ENCODE data around the gene OR5B12. TPM values are rescaled to one million over a fixed set of nuclear protein-coding genes. Genes with fewer than 3 reads are reported as not detected.

OR5B12 gene
- total and polyA plus RNA-seq, 2 of the 8 experiments (the other 6 are each of a cell fraction or from before 2014, with no cell fraction given) = not detected

- no peaks in the 10 kb centered on the region for H4K20me1 ChIP-seq (replicated peaks in 1 of 2; ENCODE audit: control insufficient read depth in 1 of 2, insufficient read depth in 2 of 2, low read length in 2 of 2)
- no peak overlapping the region for H3K4me2 ChIP-seq (ENCODE audit: insufficient read depth in 1 of 2, low read depth in 2 of 2, low read length in 2 of 2)
- no peak overlapping the region for H3K4ac ChIP-seq (replicated peaks; ENCODE audit: insufficient read length, low read depth, low read length)
- no peaks in the 10 kb centered on the region for H3K4me1 ChIP-seq (replicated peaks in 1 of 4; ENCODE audit: control insufficient read depth in 3 of 4, insufficient read depth in 4 of 4, low read length in 3 of 4)
- POLR2A ChIA-PET (ENCODE audit: partially characterized antibody) = no interaction called here
- FAIRE-seq (no peak), DNase-seq (ENCODE audit: low read depth in 1 of 2, low spot score in 2 of 2) (no peak)
- WGBS, 2 experiments (ENCODE audit: extremely low coverage in 1 of 2, insufficient coverage in 1 of 2, insufficient read length in 1 of 2, insufficient replicate concordance in 2 of 2, low coverage in 1 of 2, low lambda C conversion rate in 2 of 2, missing lambda C conversion rate in 1 of 2) = 81% methylated on average over 2 of the region's 2 CpGs; no CpG with 5 or more reads in 1 of the 2 experiments
- H2AFZ ChIP-seq (ENCODE audit: low read length) = no peak overlapping the region
- H3K14ac ChIP-seq (ENCODE audit: insufficient read length) = no peak overlapping the region
- H2AK5ac ChIP-seq (ENCODE audit: low read depth, low read length) = no peak overlapping the region
- CTCF ChIA-PET (ENCODE audit: partially characterized antibody) = no interaction called here
- no peak overlapping the region for H2BK20ac ChIP-seq (ENCODE audit: low read length)
- no peak overlapping the region for H2BK12ac ChIP-seq (ENCODE audit: low read depth, low read length)
- no peak overlapping the region for H4K91ac ChIP-seq (replicated peaks; ENCODE audit: insufficient read length, low read length)
- peaks cover 9 to 18% of the 10 kb centered on the region in 2 experiments for H3K9me3 ChIP-seq (ENCODE audit: insufficient read depth in 2 of 2, low read depth in 1 of 2, low read length in 1 of 2)
- no peaks in the 10 kb centered on the region for H3K36me3 ChIP-seq (ENCODE audit: control insufficient read depth in 2 of 4, insufficient read depth in 4 of 4, low read length in 3 of 4)
- no peaks in the 10 kb centered on the region for H3K27me3 ChIP-seq (replicated peaks in 1 of 4; ENCODE audit: control insufficient read depth in 3 of 4, extremely low read depth in 1 of 4, insufficient read depth in 3 of 4, low read length in 3 of 4)
- no peak overlapping the region for H3K23ac ChIP-seq (ENCODE audit: insufficient read length)
- H2BK5ac ChIP-seq (ENCODE audit: low read depth, low read length) = no peak overlapping the region
- H2BK120ac ChIP-seq (replicated peaks; ENCODE audit: low read depth, low read length) = no peak overlapping the region
- no peak overlapping the region for H3K18ac ChIP-seq (ENCODE audit: extremely low read depth, low read length)
- H3K79me1 ChIP-seq (ENCODE audit: low read depth, low read length) = no peaks in the 10 kb centered on the region
- no peaks in the 10 kb centered on the region for H3K23me2 ChIP-seq (ENCODE audit: low read depth, low read length)
- H3K9ac ChIP-seq (replicated peaks in 1 of 4; ENCODE audit: extremely low read depth in 1 of 4, low read depth in 3 of 4, low read length in 3 of 4) = no peak overlapping the region
- H2BK15ac ChIP-seq (ENCODE audit: low read length) = no peak overlapping the region
- no peak overlapping the region for H4K5ac ChIP-seq (ENCODE audit: insufficient read length, low read depth, low read length)
- H3K4me3 ChIP-seq (ENCODE audit: extremely low read depth in 1 of 4, insufficient read depth in 2 of 4, low read depth in 3 of 4, low read length in 4 of 4) = no peak overlapping the region
- no peak overlapping the region for H4K8ac ChIP-seq (ENCODE audit: extremely low read depth, insufficient read depth, low read length)
- no peak for TF ChIP-seq FOSL1 (IDR thresholded peaks at IDR 0.05; ENCODE audit: insufficient read depth, low read depth, low read length)
- no peak for TF ChIP-seq SUZ12 (IDR thresholded peaks at IDR 0.05; ENCODE audit: low read length)
- H3K79me2 ChIP-seq (ENCODE audit: control insufficient read depth in 1 of 2, insufficient read depth in 2 of 2, low read length in 2 of 2) = no peaks in the 10 kb centered on the region
- H3K56ac ChIP-seq (replicated peaks; ENCODE audit: insufficient read length, low read depth, low read length) = no peak overlapping the region
- no peak overlapping the region for H3K27ac ChIP-seq (ENCODE audit: low read depth, low read length)
These were observed 46.5 kb downstream of the OR5B12 start for GRCh38 chr11:58395581-58395980.
